Measurements from ENCODE around the gene GRB2.

- TF ChIP-seq REST (IDR thresholded peaks at IDR 0.05; ENCODE audit: unreplicated experiment) (no peak), CTCF (conservative IDR thresholded peaks at IDR 0.05; ENCODE audit: low read depth in 2 of 2) (no peak), POLR2AphosphoS5 (IDR thresholded peaks at IDR 0.05; ENCODE audit: low read depth) (no peak), EZH2 (IDR thresholded peaks at IDR 0.05; ENCODE audit: low read depth, unreplicated experiment) (no peak), JUNB (IDR thresholded peaks at IDR 0.05; ENCODE audit: unreplicated experiment) (no peak)
Observed at GRCh38 chr17:75365931-75366275, 39.6 kb downstream of the GRB2 start.

Data from GM23338 (cell line).